Panc1 (cell line): ENCODE results near the gene UPK2. TPM values are rescaled to one million over a fixed set of nuclear protein-coding genes. Genes with fewer than 3 reads are reported as not detected.

Source experiments
- ATAC-seq: fragments of 200-7000 bp; cut with Tn5 transposase; 2 replicates; pipeline ENCODE4 v1.9.1; 2020; ENCODE audit warnings: mild to moderate bottlenecking, moderate library complexity
- BruUV-seq: library from RNA; stranded (reverse); fragments of 400-500 nt; replicated peaks from 2 replicates; lab custom pipeline; 2021; lab: Mats Ljungman, UMichigan
- CTCF ChIA-PET: fragments of 300-600 bp; sonication (Branson Sonifier 250); formaldehyde crosslinking; loops from one replicate; lab custom pipeline; 2022; ENCODE audit warnings: antibody characterized with exemption; lab: Charles Lee
- POLR2A ChIA-PET: fragments of 300-600 bp; sonication (Branson Sonifier 250); formaldehyde crosslinking; loops from one replicate; lab custom pipeline; 2022; ENCODE audit warnings: antibody characterized with exemption; lab: Charles Lee
- DNase-seq: peaks from one replicate; pipeline ENCODE4 v3.0.0-alpha.2; 2010; ENCODE audit warnings: low read depth, low spot score
- H3K27ac ChIP-seq: 2 replicates; pipeline ENCODE4 v1.5.1; 2011; ENCODE audit warnings: mild to moderate bottlenecking, low read length, inconsistent platforms
- H3K27me3 ChIP-seq: fragments of 200-500 bp; sonication (Bioruptor generic); 2 replicates; pipeline ENCODE4 v1.6.0; 2014; ENCODE audit warnings: low read length, inconsistent platforms; ENCODE audit not compliant: control insufficient read depth, insufficient read depth
- H3K36me3 ChIP-seq: fragments of 200-500 bp; sonication (Bioruptor generic); 2 replicates; pipeline ENCODE4 v1.5.1; 2014; ENCODE audit warnings: inconsistent platforms, mild to moderate bottlenecking, low read length, moderate library complexity; ENCODE audit not compliant: control insufficient read depth, insufficient read depth
- H3K4me1 ChIP-seq: 2 replicates; pipeline ENCODE4 v1.5.1; 2011; ENCODE audit warnings: inconsistent platforms, mild to moderate bottlenecking, low read length, moderate library complexity; ENCODE audit not compliant: control insufficient read depth, insufficient read depth
- H3K4me3 ChIP-seq, 2 experiments: 2 replicates each; pipeline ENCODE4 v1.5.1; 2011 to 2012; ENCODE audit warnings: low read depth in 2 of 2, low read length in 2 of 2, mild to moderate bottlenecking in 2 of 2, inconsistent platforms in 1 of 2, moderate library complexity in 1 of 2
- H3K9me3 ChIP-seq: fragments of 200-500 bp; sonication (Bioruptor generic); 2 replicates; pipeline ENCODE4 v1.5.1; 2014; ENCODE audit warnings: low read depth, mild to moderate bottlenecking, inconsistent platforms, low read length, moderate library complexity; ENCODE audit not compliant: control insufficient read depth, insufficient read depth
- POLR2AphosphoS5 ChIP-seq: IDR thresholded peaks from 2 replicates; pipeline ENCODE4 v1.6.1; 2012; ENCODE audit warnings: mild to moderate bottlenecking, low read depth, low read length, moderate library complexity
- SIN3A ChIP-seq: IDR thresholded peaks from 2 replicates; pipeline ENCODE4 v1.6.1; 2012; ENCODE audit warnings: low read depth, mild to moderate bottlenecking, low read length, moderate library complexity, borderline replicate concordance; ENCODE audit not compliant: insufficient read depth
- TCF7L2 ChIP-seq: IDR thresholded peaks from 2 replicates; pipeline ENCODE4 v1.6.1; 2011; ENCODE audit warnings: mild to moderate bottlenecking, low read depth, low read length, inconsistent platforms
- in situ Hi-C: cut with HindIII; loops from 2 replicates; pipeline ENCODE4 v1.10.0; 2016; ENCODE audit warnings: low sequenced_read_pairs, low pct_unique_long_range_greater_than_20kb
- intact Hi-C: fragments of 100-400 bp; cut with micrococcal nuclease; formaldehyde crosslinking; loops from one replicate; pipeline ENCODE4 v1.10.0; 2022; ENCODE audit not compliant: unreplicated experiment
- total RNA-seq: library from RNA; stranded (reverse); gene quantifications from one replicate; pipeline ENCODE4 v1.2.1, GENCODE V29; 2021; ENCODE audit not compliant: unreplicated experiment
- TF ChIP-seq, protein P1 (sequence below): fragments of 450-650 bp; IDR thresholded peaks from 2 replicates; pipeline ENCODE4 v1.5.1; 2017; ENCODE audit warnings: mild to moderate bottlenecking
- TF ChIP-seq, protein P2 (sequence below), 2 experiments: IDR thresholded peaks; 2 replicates each; pipeline ENCODE4 v1.6.1; 2011 to 2012; ENCODE audit warnings: low read depth in 2 of 2, control low read depth in 1 of 2, low read length in 1 of 2, mild to moderate bottlenecking in 1 of 2, moderate library complexity in 1 of 2; ENCODE audit not compliant: insufficient read depth in 1 of 2

Gene UPK2
- total RNA-seq, 1 experiment from 2014 or later: 0.92 TPM

DNA sequence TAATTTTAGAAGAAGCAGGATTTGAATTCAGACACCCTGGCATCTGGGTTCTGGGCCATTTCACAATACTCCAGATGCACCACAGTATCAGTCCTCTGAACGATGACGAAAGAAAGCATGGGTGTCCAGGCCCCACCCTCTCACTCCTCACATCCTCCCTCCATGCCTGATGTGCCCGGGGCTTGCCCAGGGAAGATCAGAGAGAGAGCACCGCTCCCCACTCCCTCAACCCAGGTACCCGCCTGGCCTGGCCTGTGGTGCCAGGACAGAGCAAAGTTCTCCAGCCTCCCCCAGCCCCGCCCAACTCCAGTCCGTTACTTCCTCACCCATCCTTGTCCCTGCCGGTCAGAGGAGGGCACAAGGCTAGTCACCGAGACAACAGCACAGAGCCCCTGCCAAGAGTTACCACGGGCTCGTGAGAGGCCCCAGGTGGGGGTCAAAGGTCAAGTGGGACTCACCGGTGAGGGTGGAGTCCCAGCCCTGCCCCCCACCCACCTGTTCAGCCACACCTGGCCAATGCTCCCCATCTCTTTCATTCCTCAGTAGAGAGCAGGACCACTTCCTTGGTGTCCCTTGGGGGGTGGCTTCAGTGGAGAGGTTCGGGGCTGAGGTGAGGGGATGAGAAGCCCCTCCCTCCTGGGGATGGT is 38.5 kb upstream of the UPK2 start:
- Histone ChIP-seq H3K4me3 (peak overlapping the region; percentile 2 to 47), H3K36me3 (peaks cover 3% of the 10 kb centered on the region), H3K4me1 (peaks cover 90% of the 10 kb centered on the region), H3K27me3 (no peaks in the 10 kb centered on the region), H3K27ac (peak overlapping the region; percentile 99), H3K9me3 (no peaks in the 10 kb centered on the region)
- in situ Hi-C loops: no loop called here
- TF ChIP-seq, protein P1, sequence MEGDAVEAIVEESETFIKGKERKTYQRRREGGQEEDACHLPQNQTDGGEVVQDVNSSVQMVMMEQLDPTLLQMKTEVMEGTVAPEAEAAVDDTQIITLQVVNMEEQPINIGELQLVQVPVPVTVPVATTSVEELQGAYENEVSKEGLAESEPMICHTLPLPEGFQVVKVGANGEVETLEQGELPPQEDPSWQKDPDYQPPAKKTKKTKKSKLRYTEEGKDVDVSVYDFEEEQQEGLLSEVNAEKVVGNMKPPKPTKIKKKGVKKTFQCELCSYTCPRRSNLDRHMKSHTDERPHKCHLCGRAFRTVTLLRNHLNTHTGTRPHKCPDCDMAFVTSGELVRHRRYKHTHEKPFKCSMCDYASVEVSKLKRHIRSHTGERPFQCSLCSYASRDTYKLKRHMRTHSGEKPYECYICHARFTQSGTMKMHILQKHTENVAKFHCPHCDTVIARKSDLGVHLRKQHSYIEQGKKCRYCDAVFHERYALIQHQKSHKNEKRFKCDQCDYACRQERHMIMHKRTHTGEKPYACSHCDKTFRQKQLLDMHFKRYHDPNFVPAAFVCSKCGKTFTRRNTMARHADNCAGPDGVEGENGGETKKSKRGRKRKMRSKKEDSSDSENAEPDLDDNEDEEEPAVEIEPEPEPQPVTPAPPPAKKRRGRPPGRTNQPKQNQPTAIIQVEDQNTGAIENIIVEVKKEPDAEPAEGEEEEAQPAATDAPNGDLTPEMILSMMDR: no peak
- TF ChIP-seq TCF7L2 (peak; percentile 92), POLR2AphosphoS5 (peak; percentile 20)
- no TSS peak for BruUV-seq
- DNase-seq (no peak), ATAC-seq (peak; percentile 2)
- ChIA-PET POLR2A (no interaction called here), CTCF (interaction anchor here (0.7 kb wide), 2 partner anchors 12 to 125 kb away, joined by 3 to 9 read pairs; no protein-coding TSS in a partner anchor)
- intact Hi-C loops: no loop called here

DNA sequence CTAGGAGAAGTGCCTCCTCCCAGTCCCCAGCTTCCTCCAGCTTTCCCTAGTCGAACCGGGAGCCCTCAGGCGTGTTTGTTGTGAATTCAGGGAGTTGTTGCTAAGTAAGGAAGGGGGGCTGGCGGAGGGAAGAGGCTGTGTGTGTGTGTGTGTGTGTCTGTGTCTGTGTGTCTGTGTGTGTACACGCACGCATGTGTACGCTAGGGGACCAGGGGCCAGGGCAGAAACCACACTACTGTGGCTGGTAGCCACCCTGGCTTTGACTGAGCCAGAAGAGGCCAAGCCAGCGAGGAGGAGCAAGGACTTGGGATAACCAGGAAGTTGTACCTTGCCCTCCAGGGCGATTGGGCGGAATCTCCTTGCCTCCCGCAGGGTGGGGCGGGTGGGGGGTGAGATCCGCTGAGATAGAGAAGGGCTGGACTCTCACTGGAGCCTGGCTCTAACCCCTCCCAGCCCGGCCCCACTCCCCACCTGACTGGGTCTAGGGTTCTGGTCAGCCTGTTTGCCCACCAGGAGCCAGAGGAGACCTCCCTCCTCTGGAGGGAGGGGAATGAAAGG is 37.9 kb upstream of the UPK2 start:
- Histone ChIP-seq H3K27ac (peak overlapping the region; percentile 99), H3K4me3 (peak overlapping the region; percentile 30 to 47), H3K27me3 (no peaks in the 10 kb centered on the region), H3K36me3 (peaks cover 3% of the 10 kb centered on the region), H3K9me3 (no peaks in the 10 kb centered on the region), H3K4me1 (peaks cover 84% of the 10 kb centered on the region)
- CTCF ChIA-PET: interaction anchor here (0.7 kb wide), 3 partner anchors 10 to 126 kb away, joined by 3 to 9 read pairs (median 5); no protein-coding TSS in a partner anchor
- BruUV-seq: no TSS peak
- POLR2A ChIA-PET: no interaction called here
- DNase-seq (no peak), ATAC-seq (peak; percentile 27)
- in situ Hi-C loops: no loop called here
- intact Hi-C loops: no loop called here
- no peak for TF ChIP-seq TCF7L2
- no peak for TF ChIP-seq SIN3A
- peak; percentile 17 for TF ChIP-seq POLR2AphosphoS5
- TF ChIP-seq, protein P2, sequence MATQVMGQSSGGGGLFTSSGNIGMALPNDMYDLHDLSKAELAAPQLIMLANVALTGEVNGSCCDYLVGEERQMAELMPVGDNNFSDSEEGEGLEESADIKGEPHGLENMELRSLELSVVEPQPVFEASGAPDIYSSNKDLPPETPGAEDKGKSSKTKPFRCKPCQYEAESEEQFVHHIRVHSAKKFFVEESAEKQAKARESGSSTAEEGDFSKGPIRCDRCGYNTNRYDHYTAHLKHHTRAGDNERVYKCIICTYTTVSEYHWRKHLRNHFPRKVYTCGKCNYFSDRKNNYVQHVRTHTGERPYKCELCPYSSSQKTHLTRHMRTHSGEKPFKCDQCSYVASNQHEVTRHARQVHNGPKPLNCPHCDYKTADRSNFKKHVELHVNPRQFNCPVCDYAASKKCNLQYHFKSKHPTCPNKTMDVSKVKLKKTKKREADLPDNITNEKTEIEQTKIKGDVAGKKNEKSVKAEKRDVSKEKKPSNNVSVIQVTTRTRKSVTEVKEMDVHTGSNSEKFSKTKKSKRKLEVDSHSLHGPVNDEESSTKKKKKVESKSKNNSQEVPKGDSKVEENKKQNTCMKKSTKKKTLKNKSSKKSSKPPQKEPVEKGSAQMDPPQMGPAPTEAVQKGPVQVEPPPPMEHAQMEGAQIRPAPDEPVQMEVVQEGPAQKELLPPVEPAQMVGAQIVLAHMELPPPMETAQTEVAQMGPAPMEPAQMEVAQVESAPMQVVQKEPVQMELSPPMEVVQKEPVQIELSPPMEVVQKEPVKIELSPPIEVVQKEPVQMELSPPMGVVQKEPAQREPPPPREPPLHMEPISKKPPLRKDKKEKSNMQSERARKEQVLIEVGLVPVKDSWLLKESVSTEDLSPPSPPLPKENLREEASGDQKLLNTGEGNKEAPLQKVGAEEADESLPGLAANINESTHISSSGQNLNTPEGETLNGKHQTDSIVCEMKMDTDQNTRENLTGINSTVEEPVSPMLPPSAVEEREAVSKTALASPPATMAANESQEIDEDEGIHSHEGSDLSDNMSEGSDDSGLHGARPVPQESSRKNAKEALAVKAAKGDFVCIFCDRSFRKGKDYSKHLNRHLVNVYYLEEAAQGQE (IDR thresholded peaks at IDR 0.05; ENCODE audit: insufficient read depth in 1 of 2, low read depth in 2 of 2, low read length in 1 of 2): 0 out of 4 replicates have a peak, but pooled peaks of 1 of the 2 experiments have one; percentile 9
